GM18505 (cell line): ENCODE measurements around the gene DGKD.

Experiments used
- ATAC-seq: cut with Tn5 transposase; IDR thresholded peaks from one replicate; pipeline ENCODE4 v1.9.1; 2021; ENCODE audit not compliant: unreplicated experiment
- POLR2A ChIP-seq: IDR thresholded peaks from 4 replicates; pipeline ENCODE4 v1.6.1; 2011; ENCODE audit warnings: borderline replicate concordance; ENCODE audit not compliant: insufficient read depth, insufficient read length; ENCODE audit errors: extremely low read depth

Gene DGKD

DNA sequence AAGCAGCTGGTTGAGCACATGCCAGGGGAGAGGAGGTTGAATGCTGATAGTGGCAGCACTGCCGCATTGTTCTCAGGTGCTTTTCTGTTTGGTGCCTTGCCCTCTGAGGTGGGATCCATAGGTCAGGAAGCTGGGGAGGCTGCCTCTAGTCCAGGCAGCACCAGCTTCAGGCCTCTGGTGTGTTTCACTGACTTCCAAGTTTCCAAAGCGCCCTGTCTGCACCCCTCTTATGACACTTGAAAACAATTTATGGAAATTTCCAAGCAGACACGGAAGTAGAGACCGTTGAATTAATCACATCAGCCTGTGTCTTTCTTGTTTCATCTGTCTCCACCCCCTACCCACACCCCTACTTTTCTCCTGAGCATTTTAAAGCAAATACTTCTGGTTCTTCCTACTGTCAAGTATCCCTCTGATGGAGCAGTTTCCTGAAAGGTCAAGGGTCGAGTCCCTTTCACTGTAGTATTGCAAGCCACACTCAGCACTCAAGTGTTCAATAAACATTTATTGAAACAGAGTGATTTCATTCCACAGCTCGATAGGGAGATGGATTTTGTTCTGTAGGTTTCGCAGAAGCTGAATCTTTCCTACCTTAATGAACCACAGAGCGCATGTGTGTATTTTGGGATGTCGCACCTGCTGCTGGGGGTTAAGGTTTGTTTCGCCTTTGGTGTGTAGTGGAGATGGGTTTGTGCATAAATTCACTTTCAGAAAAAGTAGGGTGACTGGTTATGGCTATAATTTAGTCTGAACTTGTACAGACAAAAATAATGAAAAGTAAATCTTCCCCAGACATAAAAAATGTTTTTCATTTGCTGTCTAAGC is 21.4 kb downstream of the DGKD start:
- ATAC-seq = no peak
- TF ChIP-seq POLR2A = no peak

- no peak for TF ChIP-seq POLR2A
- no peak for ATAC-seq
These were observed 24.7 kb downstream of the DGKD start for GRCh38 chr2:233379034-233379433.

DNA sequence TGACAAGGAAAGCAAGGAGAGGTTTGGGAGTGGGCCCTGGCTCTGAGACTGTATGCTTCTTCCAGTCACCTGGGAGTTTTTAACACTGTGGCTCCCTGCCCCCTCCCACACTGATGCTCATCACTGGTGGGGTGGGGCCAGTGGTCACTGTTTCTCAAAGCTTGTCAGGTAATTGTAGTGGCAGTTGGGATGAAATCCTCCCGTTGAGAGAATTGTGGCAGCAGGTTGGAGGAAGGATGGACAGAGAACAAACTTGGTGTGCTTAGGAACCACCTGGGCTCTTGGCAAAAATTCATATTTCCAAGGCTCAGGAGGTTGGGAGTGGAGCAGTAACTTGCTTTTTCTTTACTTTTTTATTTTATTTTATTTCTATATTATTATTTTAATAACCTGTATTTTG is 25.1 kb downstream of the DGKD start:
- TF ChIP-seq POLR2A = no peak
- no peak for ATAC-seq

GRCh38 chr2:233380132-233380895 is 26.0 kb downstream of the DGKD start:
- ATAC-seq = no peak
- no peak for TF ChIP-seq POLR2A

GRCh38 chr2:233380995-233381637 is 26.8 kb downstream of the DGKD start:
- no peak for TF ChIP-seq POLR2A
- no peak for ATAC-seq

- no peak for TF ChIP-seq POLR2A
These were observed 27.3 kb downstream of the DGKD start for GRCh38 chr2:233381638-233381995.

GRCh38 chr2:233384015-233384414 is 29.7 kb downstream of the DGKD start:
- no peak for TF ChIP-seq POLR2A
- no peak for ATAC-seq

More at GRCh38 chr2:233381638-233381995, 27.3 kb downstream of the DGKD start:
- ATAC-seq = no peak

DNA sequence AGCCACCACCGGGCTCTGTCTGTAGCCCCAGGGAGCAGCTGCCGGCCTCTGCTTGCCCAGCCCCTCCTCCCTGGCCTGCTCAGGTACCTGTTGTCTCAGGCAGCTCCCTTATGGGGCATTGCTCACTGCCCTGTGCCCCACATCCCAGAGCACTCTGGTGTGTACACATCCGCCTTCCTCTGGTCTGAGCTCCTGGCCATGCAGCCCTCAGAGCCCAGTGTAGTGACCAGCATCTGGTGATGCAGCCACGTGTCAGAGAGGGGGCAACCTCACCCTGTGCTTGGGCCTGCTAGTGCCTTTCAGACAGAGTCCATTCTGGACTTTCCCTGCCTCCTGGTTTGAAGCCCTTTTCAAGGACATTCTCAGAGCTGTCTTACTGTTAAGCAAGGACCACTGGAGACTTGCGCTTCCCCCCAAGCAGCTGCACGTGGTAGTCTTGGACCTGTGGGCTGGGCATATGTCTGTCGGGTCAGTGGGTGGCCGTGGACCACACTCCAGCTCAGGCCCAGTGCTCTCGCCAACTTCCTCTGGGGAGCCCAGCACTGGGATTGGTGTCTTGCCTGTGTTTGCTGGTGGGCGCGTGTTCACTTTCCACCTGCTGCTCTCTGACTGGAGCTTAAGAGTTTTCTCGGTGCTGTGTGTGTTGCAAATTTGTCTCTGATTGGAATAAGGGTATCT is 30.7 kb downstream of the DGKD start:
- ATAC-seq = peak; percentile 22

DNA sequence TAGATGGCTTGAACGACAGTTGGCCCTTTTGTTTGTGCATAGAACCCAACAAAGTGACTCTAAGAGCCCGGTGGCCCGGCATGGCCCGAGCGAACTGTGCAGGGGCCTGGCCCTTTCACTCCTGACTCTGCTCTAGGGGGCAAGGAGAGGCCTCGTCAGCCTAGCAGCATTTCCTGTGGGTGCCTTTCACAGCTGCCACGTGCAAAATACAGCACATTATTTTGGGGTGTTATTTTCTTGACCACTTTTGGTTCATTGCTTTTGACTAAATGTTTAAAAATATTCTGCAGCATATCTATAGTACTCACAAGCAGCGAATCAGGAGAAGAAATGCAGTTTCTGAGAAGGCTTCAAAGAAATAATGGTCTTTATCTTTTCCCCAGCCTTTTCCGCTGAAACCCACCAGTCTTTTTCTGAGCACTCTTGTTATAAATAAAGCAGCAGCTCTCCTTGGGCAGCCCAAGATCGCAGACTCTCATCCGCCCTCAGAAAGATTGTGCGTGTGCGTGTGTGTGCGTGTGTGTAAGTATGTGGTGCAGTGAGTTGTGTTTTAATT is 31.3 kb downstream of the DGKD start:
- peak; percentile 57 for ATAC-seq
- peak; percentile 39 for TF ChIP-seq POLR2A

More for the DNA sequence above, 30.7 kb downstream of the DGKD start:
- TF ChIP-seq POLR2A = no peak

DNA sequence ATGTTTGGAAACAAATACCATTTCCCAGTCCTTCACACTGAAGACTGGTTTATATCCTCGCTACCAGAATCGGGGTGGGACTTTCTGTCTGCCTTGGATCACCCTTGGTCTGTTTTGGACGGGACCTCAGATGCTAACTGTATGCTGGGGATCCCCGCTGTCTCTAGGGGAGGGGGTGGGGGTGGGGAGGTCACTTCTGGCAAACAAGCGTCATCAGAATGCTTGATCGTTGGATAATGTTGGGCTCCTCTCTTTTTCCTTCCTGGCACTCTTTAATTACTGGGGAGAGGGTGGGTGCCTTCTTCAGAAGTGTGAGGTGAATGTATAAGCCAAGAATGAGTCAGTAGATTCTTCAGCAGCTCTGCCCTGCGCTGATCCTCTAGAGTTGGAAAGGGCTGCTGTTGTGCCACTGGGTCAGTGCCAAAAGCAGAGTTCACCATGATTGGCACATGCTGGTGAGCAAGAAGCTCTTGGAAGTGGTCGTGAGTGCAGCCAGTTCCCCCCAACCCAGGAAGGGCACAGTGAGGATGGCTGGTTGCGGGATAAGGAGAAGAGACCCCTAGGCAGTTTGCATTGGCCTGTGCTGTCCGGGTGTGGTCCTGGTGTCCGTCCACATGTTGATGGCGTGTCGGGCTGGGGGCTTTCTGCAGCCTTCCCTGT is 32.2 kb downstream of the DGKD start:
- peak; percentile 11 for TF ChIP-seq POLR2A

DNA sequence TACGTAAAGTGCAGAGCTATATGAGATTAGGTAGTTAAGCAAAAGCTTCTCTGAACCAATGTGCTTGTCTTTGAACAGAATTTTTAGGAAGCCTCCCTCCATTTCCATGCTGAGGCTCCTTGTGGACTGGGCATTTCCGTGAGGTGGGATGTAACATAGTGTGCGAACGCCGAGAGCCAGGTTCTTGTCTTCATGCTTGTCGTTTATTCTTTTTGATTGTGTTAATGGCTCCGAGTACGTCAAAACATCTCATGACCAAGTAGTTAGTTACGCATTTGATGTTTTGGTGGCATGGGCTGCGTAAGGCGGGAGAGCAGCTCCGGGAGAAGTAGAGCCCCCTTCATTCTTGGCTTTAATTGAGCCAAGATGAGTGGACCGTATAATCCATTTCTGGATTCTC is 32.9 kb downstream of the DGKD start:
- no peak for ATAC-seq
- TF ChIP-seq POLR2A = no peak

More for the DNA sequence above, 32.2 kb downstream of the DGKD start:
- ATAC-seq = no peak
